H9 (cell line): ENCODE results near the gene TECTB. TPM values are rescaled to one million over a fixed set of nuclear protein-coding genes. Genes with fewer than 3 reads are reported as not detected.

Experiments used
- DNase-seq: peaks from one replicate; pipeline ENCODE4 v3.0.0-alpha.2; 2017
- H2AFZ ChIP-seq: one replicate; pipeline ENCODE4 v1.6.1; 2013; ENCODE audit warnings: mild to moderate bottlenecking, low read length, control low read depth, moderate library complexity
- H2AK5ac ChIP-seq: 2 replicates; pipeline ENCODE4 v1.6.1; 2013; ENCODE audit warnings: low read length, control low read depth, mixed read lengths; ENCODE audit not compliant: insufficient read length
- H2BK120ac ChIP-seq: one replicate; pipeline ENCODE4 v1.6.1; 2013; ENCODE audit warnings: low read depth, mild to moderate bottlenecking, low read length, control low read depth, inconsistent platforms; ENCODE audit not compliant: poor library complexity, severe bottlenecking
- H2BK12ac ChIP-seq: 2 replicates; pipeline ENCODE4 v1.6.1; 2013; ENCODE audit warnings: low read length, control low read depth, mixed read lengths, low read depth; ENCODE audit not compliant: insufficient read length
- H2BK15ac ChIP-seq: 2 replicates; pipeline ENCODE4 v1.6.1; 2013; ENCODE audit warnings: low read depth, low read length, control low read depth
- H2BK20ac ChIP-seq: one replicate; pipeline ENCODE4 v1.6.1; 2013; ENCODE audit warnings: low read depth, mild to moderate bottlenecking, low read length, control low read depth, inconsistent platforms; ENCODE audit not compliant: poor library complexity, severe bottlenecking
- H2BK5ac ChIP-seq: 2 replicates; pipeline ENCODE4 v1.6.1; 2013; ENCODE audit warnings: low read length, control low read depth, mixed read lengths; ENCODE audit not compliant: insufficient read length
- H3K14ac ChIP-seq: 2 replicates; pipeline ENCODE4 v1.6.1; 2013; ENCODE audit warnings: low read length, control low read depth; ENCODE audit not compliant: insufficient read depth
- H3K18ac ChIP-seq: 2 replicates; pipeline ENCODE4 v1.6.1; 2013; ENCODE audit warnings: low read depth, mild to moderate bottlenecking, mixed read lengths, low read length, control low read depth; ENCODE audit not compliant: insufficient read length
- H3K23ac ChIP-seq: 2 replicates; pipeline ENCODE4 v1.6.1; 2013; ENCODE audit warnings: low read length, control low read depth, mixed read lengths, low read depth; ENCODE audit not compliant: insufficient read length
- H3K23me2 ChIP-seq: 2 replicates; pipeline ENCODE4 v1.6.1; 2013; ENCODE audit warnings: low read depth, mild to moderate bottlenecking, mixed read lengths, low read length, control low read depth; ENCODE audit not compliant: insufficient read length, poor library complexity, severe bottlenecking
- H3K27ac ChIP-seq: 2 replicates; pipeline ENCODE4 v1.5.1; 2013; ENCODE audit warnings: low read length, control low read depth, mixed read lengths, low read depth; ENCODE audit not compliant: insufficient read length
- H3K27me3 ChIP-seq: 2 replicates; pipeline ENCODE4 v1.6.1; 2013; ENCODE audit warnings: low read length, control low read depth, inconsistent platforms; ENCODE audit not compliant: insufficient read depth
- H3K4ac ChIP-seq: 2 replicates; pipeline ENCODE4 v1.6.1; 2013; ENCODE audit warnings: low read depth, mild to moderate bottlenecking, control low read depth, inconsistent platforms, low read length, moderate library complexity
- H3K4me1 ChIP-seq: 2 replicates; pipeline ENCODE4 v1.6.1; 2013; ENCODE audit warnings: low read length, control low read depth, inconsistent platforms; ENCODE audit not compliant: insufficient read depth
- H3K4me2 ChIP-seq: 2 replicates; pipeline ENCODE4 v1.6.1; 2013; ENCODE audit warnings: low read length, control low read depth, mixed read lengths; ENCODE audit not compliant: insufficient read length, insufficient read depth
- H3K56ac ChIP-seq: 2 replicates; pipeline ENCODE4 v1.6.1; 2013; ENCODE audit warnings: low read depth, mild to moderate bottlenecking, mixed read lengths, low read length, control low read depth; ENCODE audit not compliant: insufficient read length
- H3K79me1 ChIP-seq: 2 replicates; pipeline ENCODE4 v1.6.1; 2013; ENCODE audit warnings: low read depth, mild to moderate bottlenecking, moderate library complexity, low read length, control low read depth, inconsistent platforms; ENCODE audit not compliant: insufficient read depth, poor library complexity, severe bottlenecking
- H3K79me2 ChIP-seq: 2 replicates; pipeline ENCODE4 v1.6.1; 2013; ENCODE audit warnings: low read length, control low read depth, inconsistent platforms; ENCODE audit not compliant: insufficient read depth
- H3K9ac ChIP-seq: 2 replicates; pipeline ENCODE4 v1.6.1; 2013; ENCODE audit warnings: low read length, control low read depth, mixed read lengths; ENCODE audit not compliant: insufficient read length; ENCODE audit errors: extremely low read depth
- H3K9me3 ChIP-seq: one replicate; pipeline ENCODE4 v1.6.1; 2013; ENCODE audit warnings: low read depth, low read length, inconsistent platforms; ENCODE audit not compliant: control insufficient read depth
- H3T11ph ChIP-seq: one replicate; pipeline ENCODE4 v1.6.1; 2013; ENCODE audit warnings: mild to moderate bottlenecking, low read length, control low read depth, inconsistent platforms
- H4K20me1 ChIP-seq: one replicate; pipeline ENCODE4 v1.6.1; 2013; ENCODE audit not compliant: control insufficient read depth, insufficient read length, insufficient read depth
- H4K5ac ChIP-seq: 2 replicates; pipeline ENCODE4 v1.6.1; 2013; ENCODE audit warnings: low read depth, mild to moderate bottlenecking, mixed read lengths, low read length, control low read depth; ENCODE audit not compliant: insufficient read length
- H4K8ac ChIP-seq: replicated peaks from 2 replicates; pipeline ENCODE4 v1.6.1; 2013; ENCODE audit warnings: low read length, control low read depth, mixed read lengths, low read depth; ENCODE audit not compliant: insufficient read length
- H4K91ac ChIP-seq: 2 replicates; pipeline ENCODE4 v1.6.1; 2013; ENCODE audit warnings: low read depth, mild to moderate bottlenecking, moderate library complexity, mixed read lengths, low read length, control low read depth; ENCODE audit not compliant: insufficient read length
- H3K27ac Mint-ChIP-seq, 3 experiments: 2 replicates in 2 of 3; 3 replicates in 1 of 3; pipeline ENCODE4 v1.8.0; 2020 to 2021; ENCODE audit warnings: mixed read lengths in 3 of 3, mild to moderate bottlenecking in 1 of 3, moderate library complexity in 1 of 3
- H3K27me3 Mint-ChIP-seq: 2 replicates; pipeline ENCODE4 v1.8.0; 2021; ENCODE audit warnings: low read depth, mild to moderate bottlenecking, moderate library complexity, mixed read lengths
- H3K36me3 Mint-ChIP-seq, 3 experiments: 2 replicates in 2 of 3; 3 replicates in 1 of 3; pipeline ENCODE4 v1.8.0; 2020 to 2021; ENCODE audit warnings: low read depth in 3 of 3, mixed read lengths in 3 of 3; ENCODE audit not compliant: insufficient read depth in 1 of 3
- H3K4me1 Mint-ChIP-seq, 2 experiments: 2 replicates each; pipeline ENCODE4 v1.8.0; 2020; ENCODE audit warnings: mixed read lengths in 2 of 2
- H3K4me3 Mint-ChIP-seq, 2 experiments: 2 replicates in 1 of 2; 3 replicates in 1 of 2; pipeline ENCODE4 v1.8.0; 2020 to 2021; ENCODE audit warnings: mild to moderate bottlenecking in 2 of 2, mixed read lengths in 2 of 2, moderate library complexity in 1 of 2
- H3K9me3 Mint-ChIP-seq, 2 experiments: 2 replicates in 1 of 2; 3 replicates in 1 of 2; pipeline ENCODE4 v1.8.0; 2020; ENCODE audit warnings: mild to moderate bottlenecking in 2 of 2, mixed read lengths in 2 of 2, moderate library complexity in 1 of 2
- CTCF ChIP-seq: fragments of 200-600 bp; sonication (generic); conservative IDR thresholded peaks from 3 replicates; pipeline ENCODE4 v1.8.0; 2021; ENCODE audit warnings: antibody characterized with exemption, mild to moderate bottlenecking
- WGBS: extraction: QIAGEN DNeasy Blood & Tissue Kit; methylation state at CpG from one replicate; pipeline ENCODE4 v1.1.7; 2013; ENCODE audit warnings: missing lambda C conversion rate, low lambda C conversion rate, mixed read lengths; ENCODE audit not compliant: insufficient read length; ENCODE audit errors: extremely low coverage; 5-methylcytosine and 5-hydroxymethylcytosine counted together
- total RNA-seq: library from RNA; stranded (reverse); gene quantifications from 2 replicates; pipeline ENCODE4 v1.2.1, GENCODE V29; 2021

Gene TECTB
- total RNA-seq, 1 experiment from 2014 or later, result not detected

GRCh38 chr10:112345743-112346142 is 62.5 kb downstream of the TECTB start:
- H3K36me3 Mint-ChIP-seq, result no peaks in the 10 kb centered on the region; a peak in 1 of 7 replicates
- no peak overlapping the region for H3K27ac ChIP-seq
- H3K27me3 Mint-ChIP-seq, result peaks cover 2% of the 10 kb centered on the region; the same call in 1 of the 2 replicates
- no peak overlapping the region for H2AK5ac ChIP-seq
- no peak overlapping the region for H3K4me2 ChIP-seq
- H3K14ac ChIP-seq, result no peak overlapping the region
- H3K18ac ChIP-seq, result no peak overlapping the region
- H3K56ac ChIP-seq, result no peak overlapping the region
- no peak overlapping the region for H4K8ac ChIP-seq
- no CpG with 5 or more reads among the region's 9 CpGs for WGBS
- no peak for DNase-seq
- H3K27ac Mint-ChIP-seq, result no peak overlapping the region
- no peaks in the 10 kb centered on the region for H3K4me1 Mint-ChIP-seq
- no peak overlapping the region for H2AFZ ChIP-seq
- H3K23me2 ChIP-seq, result no peaks in the 10 kb centered on the region
- no peak overlapping the region for H3K23ac ChIP-seq
- H3K4ac ChIP-seq, result no peak overlapping the region
- H3K4me3 Mint-ChIP-seq, result no peak overlapping the region
- no peaks in the 10 kb centered on the region for H3K9me3 ChIP-seq
- no peak overlapping the region for H4K5ac ChIP-seq
- H3K79me1 ChIP-seq, result no peaks in the 10 kb centered on the region
- no peak overlapping the region for H2BK20ac ChIP-seq
- H2BK5ac ChIP-seq, result no peak overlapping the region
- H4K91ac ChIP-seq, result no peak overlapping the region
- no peak overlapping the region for H3T11ph ChIP-seq
- H2BK120ac ChIP-seq, result no peak overlapping the region
- H3K9ac ChIP-seq, result no peak overlapping the region
- H2BK15ac ChIP-seq, result no peak overlapping the region
- no peaks in the 10 kb centered on the region; the same call in 1 of the 2 replicates for H3K27me3 ChIP-seq
- H3K79me2 ChIP-seq, result no peaks in the 10 kb centered on the region
- no peaks in the 10 kb centered on the region; a peak in 1 of 5 replicates for H3K9me3 Mint-ChIP-seq
- no peak for TF ChIP-seq CTCF
- H3K4me1 ChIP-seq, result no peaks in the 10 kb centered on the region
- no peak overlapping the region for H2BK12ac ChIP-seq
- H4K20me1 ChIP-seq, result no peaks in the 10 kb centered on the region
